ENCODE data around the gene ZNF80.
"Not testable (repeated sequence)": the region's sequence is repeated elsewhere in the genome, so short reads cannot be mapped to it uniquely, and the experiment has no call there.

The ZNF80 gene

DNA sequence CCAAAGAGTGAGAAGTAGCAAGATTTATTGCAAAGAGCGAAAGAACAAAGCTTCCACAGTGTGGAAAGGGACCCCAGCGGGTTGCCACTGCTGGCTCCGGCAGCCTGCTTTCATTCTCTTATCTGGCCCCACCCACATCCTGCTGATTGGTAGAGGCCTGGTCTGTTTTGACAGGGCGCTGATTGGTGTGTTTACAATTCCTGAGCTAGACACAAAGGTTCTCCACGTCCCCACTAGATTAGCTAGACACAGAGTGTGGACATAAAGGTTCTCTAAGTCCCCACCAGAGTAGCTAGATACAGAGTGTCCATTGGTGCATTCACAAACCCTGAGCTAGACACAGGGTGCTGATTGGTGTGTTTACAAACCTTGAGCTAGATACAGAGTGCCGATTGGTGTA lies at the start of gene ZNF80:
Gene ZNF80, minus strand, starts transcription at position 101 of the 400 bp plus-strand sequence. CDS start 504 bp downstream, outside the sequence.
- DNase-seq: not testable (repeated sequence)

DNA sequence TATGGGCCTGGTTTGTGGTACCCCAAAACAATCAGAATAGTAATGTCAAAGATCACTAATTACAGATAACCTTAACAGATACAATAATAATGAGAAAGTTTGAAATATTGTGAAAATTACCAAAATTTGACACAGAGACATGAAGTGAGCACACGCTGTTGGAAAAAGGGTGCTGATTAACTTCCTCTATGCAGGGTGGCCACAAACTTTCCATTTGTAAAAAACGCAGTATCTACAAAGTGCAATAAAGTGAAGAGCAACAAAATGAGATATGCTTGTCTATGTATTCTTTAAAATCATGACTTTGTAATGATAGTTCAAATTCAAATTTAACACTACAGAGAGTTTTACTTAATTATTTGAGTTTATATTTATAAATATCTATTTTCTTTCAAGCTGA lies 48.9 kb upstream of the ZNF80 start:
- DNase-seq: no peak

DNA sequence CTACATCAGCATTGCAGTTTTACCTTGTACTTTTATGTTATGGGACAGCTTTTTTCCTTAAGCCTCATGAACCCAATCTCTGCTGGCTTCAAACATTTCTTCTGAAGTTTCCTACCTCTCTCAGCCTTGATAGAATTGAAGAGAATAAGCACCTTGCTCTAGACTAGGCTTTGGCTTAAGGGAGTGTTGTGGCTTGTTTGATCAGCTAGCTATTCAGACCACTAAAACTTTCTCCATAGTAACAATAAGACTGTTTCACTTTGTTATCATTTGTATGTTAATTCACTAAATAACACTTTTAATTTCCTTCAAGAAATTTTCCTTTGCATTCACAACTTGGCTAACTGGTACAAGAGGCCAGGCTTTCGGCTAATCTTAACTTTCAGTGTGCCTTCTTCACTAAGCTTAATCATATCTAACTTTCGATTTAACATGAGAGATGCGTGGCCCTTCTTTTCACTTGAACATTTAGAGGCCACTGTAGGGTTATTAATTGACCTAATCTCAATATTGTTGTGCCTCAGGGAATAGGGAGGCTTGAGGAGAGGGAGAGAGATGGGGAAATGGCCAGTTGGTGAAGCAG lies 48.4 kb upstream of the ZNF80 start:
- DNase-seq: no peak

DNA sequence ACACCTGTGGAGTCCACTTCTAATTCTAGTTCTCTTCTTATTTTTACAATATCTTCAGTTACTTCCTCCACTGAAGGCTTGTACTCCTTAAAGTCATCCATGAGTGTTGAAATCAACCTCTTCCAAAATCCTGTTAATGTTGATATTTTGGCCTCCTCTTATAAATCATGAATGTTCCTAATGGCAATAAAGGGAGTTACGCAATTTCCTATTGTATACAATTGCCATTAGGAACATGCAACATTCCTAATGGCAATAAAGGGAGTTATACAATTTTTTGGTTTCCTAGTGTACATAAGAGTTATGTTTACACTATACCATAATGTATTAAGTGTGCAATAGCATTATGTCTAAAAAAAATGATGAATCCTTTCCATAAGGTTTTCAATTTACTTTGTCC lies 47.3 kb upstream of the ZNF80 start:
- no peak for DNase-seq

DNA sequence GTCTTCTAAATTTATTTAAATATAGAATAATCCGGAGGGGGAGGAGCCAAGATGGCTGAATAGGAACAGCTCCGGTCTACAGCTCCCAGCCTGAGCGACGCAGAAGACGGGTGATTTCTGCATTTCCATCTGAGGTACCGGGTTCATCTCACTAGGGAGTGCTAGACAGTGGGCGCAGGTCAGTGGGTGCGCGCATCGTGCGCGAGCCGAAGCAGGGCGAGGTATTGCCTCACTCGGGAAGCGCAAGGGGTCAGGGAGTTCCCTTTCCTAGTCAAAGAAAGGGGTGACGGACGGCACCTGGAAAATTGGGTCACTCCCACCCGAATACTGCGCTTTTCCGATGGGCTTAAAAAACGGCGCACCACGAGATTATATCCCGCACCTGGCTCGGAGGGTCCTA lies 39.5 kb upstream of the ZNF80 start:
- not testable (repeated sequence) for DNase-seq

DNA sequence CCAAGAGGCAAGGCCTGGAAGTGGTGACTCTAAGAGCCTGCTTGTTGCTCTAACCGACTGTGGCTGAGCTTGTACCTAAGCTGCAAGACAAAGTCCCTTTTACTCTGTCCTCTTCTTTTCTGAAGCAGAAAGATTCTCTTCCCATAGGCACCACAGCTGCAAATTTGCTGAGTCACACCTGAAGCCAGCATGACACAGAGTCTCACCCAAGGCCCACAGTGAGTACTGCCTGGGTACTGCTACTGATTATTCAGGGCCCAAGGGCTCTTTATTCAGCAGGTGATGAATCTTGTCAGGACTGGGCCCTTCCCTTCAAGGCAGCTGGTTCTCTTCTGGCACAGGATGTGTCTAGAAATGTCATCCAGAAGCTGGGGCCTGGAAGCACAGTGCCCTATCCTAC lies 37.6 kb upstream of the ZNF80 start:
- DNase-seq: no peak

DNA sequence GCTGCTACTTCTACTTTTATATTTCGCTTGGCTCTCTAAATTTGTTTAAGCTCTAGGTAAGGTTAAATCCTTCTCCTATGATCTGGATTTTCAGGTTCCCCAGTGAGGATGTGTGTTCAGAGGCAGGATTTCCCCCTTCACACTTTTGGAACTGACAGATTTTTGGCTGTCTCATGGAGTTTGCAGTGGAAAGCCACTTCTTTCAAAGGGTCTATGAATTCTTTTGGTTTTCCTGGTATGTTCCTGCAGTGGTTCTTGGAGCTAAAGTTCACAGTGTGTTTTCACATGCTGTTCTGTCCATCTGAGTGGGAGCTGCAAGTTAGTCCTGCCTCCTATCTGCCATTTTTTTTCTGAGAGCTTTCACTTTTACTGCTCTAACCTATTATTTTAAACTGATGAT lies 34.9 kb upstream of the ZNF80 start:
- no peak for DNase-seq

DNA sequence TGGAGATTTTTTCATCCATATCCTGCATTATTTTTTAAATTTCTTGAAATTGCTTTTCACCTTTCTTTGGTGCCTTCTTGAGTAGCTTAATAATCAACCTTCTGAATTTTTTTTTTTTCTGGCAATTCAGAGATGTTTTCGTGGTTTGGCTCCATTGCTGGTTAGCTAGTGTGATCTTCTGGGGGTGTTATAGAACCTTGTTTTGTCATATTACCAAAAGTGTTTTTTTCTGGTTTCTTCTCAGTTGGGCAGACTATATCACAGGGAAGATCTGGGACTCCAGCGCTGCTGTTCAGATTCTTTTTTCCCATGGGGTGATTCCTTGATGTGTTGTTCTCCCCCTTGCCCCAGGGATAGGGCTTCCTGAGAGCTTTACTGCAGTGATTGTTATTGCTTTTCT lies 32.6 kb upstream of the ZNF80 start:
- no peak for DNase-seq

DNA sequence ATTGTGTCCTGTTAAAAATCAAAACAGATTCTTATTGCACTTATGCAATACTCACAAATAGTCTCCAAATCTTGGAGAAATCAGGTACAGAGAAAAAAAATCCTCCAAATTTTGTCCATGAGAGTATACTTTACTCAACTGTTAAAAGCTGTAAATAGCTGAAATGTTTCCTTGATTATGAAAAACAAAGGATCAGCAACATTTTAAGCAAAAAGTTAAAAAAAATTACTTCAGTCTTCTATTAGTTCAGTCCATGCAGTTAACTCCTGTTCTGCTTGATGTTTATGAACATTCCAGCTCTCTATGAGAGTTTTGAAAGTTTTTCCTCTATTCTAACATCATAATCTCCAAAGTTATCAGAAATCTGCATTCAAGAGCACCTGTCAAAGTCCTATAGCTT lies 22.8 kb upstream of the ZNF80 start:
- no peak for DNase-seq

DNA sequence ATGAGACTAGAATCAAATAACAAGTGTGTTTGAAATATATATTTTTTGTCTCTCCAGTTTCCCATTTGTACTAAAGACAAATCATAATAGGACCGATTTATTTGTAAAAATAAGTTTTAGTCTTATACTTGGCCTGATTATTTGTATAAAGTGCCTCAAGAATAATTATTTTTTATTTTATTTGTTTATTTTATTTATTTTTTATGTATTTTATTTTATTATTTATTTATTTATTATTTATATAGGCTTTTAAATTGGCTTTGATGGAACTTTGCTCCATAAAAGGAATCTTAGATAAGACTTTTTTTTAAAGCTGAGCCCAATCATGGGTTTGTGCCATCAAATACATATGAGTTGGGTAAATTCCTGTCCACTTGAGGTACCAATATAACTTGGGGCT lies 22.2 kb upstream of the ZNF80 start:
- no peak for DNase-seq

DNA sequence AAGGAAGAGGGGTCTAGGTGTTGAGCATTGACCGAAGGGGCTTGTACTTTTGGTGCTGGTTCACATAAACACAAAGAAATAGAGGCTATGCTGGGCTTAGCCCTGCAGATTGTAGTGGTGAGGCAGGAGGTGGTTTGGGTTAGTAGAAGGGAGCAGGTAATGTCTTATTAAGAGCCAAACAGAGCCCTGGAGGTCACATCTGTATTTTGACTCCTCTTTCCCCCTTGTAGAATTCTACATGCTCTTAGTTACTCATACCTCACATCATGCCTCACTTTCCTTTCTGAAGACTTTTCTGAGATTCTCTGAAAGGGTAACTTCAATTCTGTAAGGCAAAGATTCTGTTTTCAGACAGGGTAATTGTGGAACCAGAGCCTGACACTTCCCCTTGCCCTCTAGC lies 16.1 kb upstream of the ZNF80 start:
- no peak for DNase-seq

DNA sequence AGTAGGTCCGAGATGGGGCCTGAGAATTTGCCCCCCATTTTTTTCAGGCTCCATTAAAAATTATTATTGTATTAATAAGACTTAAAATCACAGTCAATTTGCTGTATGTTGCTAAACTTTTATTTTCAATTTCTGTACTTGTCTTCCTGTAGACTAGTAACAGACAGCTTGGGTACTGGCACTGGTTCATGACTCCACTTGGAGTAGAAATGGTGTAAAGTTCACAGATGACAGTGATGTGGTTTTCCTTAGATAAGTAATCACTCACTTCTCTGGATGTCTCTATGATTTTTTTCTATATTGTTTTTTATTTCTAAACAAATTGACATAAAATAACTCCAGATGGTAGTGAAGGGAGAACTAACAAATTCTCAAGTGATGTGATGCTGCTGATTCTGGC lies 15.6 kb upstream of the ZNF80 start:
- no peak for DNase-seq

DNA sequence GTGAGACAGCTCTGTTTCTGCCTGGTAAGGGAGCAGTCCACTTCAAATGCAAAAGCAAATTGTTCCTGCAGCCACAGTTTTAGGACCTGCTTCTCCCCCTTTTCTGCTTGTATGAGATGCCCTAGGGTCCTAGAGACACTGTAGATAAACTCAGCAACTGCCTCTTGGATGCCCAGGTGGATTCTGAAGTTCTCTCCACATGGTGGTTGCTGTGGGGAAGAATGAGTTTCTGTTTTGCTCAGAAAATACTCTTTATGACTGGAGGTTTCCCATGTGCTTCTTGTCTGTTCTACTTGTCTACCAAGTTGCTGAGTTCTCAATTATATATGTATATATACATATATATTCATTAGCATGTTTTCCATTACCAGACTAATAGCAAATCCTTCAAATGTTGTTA lies 5.6 kb upstream of the ZNF80 start:
- DNase-seq: no peak

DNA sequence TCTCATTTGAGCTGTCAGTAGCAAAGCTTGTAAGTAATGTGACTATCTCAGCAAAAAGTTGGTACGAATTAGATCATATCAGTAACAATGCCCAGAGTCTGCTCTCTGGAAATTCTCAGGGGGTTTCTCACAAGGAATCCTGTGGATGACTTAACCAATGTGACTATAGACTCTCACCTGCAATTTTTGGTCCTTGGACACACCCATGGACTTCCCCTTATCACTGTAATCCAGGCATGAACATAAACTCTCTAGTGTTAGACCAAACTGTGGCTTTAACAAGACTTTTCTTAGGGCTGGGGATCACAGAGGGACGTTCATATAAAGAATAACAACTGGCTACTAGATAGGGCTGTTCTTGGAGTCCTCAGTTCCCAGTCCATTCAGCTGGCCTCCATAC lies 3.9 kb upstream of the ZNF80 start:
- no peak for DNase-seq

DNA sequence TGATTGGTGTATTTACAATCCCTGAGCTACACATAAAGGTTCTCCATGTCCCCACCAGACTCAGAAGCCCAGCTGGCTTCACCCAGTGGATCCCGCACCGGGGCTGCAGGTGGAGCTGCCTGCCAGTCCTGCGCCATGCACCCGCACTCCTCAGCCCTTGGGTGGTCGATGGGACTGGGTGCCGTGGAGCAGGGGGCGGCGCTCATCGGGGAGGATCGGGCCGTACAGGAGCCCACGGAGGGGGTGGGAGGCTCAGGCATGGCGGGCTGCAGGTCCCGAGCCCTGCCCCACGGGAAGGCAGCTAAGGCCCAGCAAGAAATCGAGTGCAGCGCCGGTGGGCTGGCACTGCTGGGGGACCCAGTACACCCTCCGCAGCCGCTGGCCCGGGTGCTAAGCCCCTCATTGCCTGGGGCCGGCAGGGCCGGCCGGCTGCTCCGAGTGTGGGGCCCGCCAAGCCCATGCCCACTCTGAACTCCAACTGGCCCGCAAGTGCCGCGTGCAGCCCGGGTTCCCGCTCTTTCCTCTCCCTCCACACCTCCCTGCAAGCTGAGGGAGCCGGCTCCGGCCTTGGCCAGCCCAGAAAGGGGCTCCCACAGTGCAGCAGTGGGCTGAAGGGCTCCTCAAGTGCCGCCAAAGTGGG lies 888 bp upstream of the ZNF80 start:
- not testable (repeated sequence) for DNase-seq

DNA sequence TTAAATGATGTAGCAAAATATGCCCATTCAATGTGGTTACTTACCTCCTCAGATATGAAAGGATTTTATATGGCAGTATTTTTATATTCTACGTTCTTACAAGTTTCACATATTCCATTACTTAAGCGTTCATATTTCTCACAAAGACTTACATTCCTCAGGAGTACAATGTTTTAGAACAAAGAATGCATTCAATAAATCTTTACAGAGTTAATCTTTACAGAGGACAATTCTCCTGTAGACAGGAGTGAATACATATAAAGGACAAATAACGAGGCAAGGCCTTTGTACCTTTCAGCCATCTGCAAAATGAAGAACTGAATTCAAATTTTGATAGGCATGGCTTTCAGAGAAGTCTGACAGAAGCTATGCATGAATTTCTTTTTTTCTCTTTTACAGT lies 1.9 kb downstream of the ZNF80 start:
- no peak for DNase-seq

DNA sequence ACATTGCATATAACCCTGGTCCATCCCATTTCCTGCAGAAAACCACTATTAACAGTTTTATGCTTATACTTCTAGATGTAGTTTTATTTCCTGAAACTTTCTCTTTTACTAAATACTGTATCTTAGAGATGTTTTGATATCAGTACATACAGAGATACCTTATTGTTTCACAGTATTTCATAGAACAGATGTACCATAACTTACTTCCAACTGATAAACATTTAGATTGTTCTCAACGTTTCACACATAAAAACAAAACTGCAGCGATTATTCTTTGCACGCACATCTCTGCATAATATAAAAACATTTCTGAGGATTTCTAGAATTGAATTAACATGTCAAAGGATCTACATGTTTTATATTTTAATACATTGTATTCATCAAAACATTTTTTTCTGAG lies 2.6 kb downstream of the ZNF80 start:
- no peak for DNase-seq

DNA sequence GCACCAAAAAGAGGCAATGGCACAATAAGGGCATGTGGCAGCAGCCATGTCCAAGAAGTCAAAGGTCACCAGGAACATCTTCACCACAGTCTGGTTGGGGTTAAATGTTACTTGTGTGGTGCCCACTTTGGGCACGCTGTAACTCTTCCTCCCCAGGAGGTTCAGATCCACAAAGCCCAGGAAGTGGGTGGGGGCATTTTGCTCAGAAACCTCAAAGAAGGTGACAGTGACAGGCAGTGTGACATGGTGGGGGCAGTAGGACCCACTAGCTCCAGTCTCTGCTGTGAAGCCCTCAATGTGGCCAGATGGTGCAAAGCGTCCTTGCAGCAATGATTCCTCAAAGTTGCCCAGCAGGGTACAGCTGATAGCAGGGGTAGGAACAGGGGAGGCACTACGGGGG lies 5.8 kb downstream of the ZNF80 start:
- peak; percentile 47 to 51 for DNase-seq

DNA sequence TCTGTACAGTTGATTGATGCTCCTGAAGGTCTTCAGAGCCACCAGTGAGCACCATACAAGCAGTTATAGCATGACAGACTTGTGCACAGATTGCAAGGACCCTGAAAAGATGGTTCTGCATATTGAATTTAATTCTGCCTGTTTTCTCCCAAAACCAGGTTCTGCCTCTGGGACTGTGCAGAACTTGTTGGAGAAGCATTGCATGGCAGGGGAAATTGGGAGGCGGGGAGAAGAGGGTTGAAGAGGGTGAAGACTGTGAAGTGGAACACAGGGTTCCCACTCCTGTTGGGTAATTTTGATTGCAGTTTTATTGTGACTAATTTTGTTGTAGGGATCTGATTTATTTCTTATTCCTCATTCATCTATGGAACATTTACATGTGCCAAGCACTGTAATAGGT lies 10.3 kb downstream of the ZNF80 start:
- DNase-seq: no peak

DNA sequence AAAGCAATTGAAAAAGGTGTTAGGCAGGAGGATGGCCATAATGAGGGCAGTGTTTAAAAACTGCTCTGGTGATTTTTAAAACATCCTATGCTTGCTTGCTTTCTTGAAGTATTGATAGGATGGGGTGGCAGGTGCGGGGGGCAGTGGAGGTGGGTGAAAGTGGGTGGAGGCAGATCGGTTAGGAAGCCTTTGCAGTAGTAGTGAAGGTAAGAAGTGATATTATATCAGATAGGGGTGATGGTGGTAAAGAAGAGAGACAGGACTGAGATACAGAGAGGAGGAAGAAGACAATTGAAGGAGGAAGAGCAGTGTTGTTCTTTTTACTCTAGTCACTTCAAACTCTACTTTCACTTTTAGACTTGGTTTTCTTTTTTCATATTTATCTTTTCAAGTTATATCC lies 11.1 kb downstream of the ZNF80 start:
- no peak for DNase-seq

DNA sequence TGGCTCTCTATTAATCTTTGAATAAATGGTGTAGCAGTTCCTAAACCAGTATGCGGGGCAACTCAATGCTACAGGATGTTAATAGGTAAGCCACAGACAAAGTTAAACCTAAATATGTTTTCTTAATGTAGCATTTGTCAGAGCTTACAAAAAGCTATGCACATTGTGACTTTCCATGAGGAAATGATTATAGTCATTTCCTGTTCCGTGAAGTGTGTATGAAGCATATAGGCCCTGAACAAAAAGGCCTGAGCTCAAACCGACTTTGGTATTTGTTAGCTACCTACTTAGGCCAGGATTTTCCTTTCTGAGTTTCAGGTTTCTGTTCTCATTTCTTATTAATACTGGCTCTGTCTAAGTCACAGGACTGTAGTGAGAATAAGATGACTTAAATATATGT lies 14.2 kb downstream of the ZNF80 start:
- peak; percentile 24 to 39 for DNase-seq

DNA sequence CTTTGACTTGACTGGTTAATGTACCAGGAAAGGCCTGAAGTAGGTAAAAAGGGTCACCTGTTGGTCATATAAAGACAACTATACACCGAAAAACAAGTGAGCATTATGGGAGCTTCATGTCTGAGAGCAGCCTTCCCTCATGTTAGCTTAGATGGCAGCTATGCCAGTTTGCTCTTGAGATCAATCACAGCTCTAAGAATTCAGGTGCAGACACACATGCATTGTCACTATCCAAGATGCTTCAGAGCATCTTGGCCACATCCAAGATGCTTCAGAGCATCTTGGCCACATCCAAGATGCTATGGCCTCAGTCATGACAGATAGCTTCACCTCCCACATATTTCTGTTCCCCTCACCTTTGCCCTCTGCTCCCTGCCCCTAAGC lies 15.5 kb downstream of the ZNF80 start:
- DNase-seq: no peak

DNA sequence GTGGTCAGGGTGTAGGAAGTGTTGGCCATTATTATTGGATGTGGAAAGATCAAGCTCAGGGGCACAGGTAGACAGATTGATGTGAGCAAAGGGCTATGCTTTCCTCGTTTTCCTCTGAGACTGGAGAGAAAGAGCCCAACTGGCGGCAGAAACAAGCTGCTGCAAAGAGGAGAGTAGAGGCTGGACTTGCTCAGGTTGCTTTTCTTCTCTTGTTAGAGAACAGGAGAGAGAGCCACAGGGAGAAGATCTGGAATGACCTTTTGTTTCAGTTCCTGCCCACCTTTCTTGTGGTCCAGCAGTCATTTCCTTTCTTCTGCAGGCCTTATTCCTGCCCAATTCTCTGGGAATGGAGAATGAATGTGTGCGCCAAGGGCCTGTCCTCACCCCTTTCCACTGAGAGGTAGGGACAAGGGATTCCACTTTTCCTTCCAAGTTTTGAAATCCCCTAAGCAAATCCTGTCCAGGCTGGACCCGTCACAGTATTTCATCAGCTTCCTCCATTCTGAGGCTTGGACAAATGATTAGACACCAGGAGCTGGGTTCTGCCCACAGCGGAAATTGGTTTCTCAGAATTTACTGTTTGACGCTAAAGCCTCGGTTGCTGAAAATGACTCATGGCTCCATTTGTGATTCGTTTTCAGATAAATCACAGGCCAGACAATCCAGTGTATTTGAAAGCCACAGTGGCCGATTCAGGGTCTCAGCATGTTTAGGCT lies 16.1 kb downstream of the ZNF80 start:
- DNase-seq: peak; percentile 55 to 64

DNA sequence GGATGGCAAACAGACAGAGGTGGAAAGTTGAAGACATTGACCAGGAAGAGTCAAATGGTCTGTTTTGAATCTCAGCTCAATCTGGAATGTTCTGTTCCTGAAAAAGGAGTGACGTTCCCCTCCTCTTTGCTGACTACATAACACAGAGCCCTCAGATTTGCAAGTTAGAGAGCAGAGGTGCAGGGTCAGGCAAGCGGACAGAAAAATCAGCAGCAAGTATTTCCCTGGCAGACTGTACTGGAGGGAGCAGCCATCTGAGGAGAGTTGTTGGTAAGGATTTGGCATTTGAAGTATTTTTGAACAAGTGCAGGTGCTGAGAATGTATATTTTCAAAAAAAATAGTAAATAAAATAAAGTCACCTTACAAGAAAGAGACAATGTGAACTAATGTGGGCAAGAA lies 17.6 kb downstream of the ZNF80 start:
- DNase-seq: no peak
